Stimulated activated CD8-positive, alpha-beta memory T cell treated with anti-CD3 and anti-CD28 coated beads, Interleukin-4, amount 100 ng/mL, for 1 hour (primary cell): Measurements from ENCODE around the gene PPP6R3.
"Not testable (repeated sequence)": the region's sequence is repeated elsewhere in the genome, so short reads cannot be mapped to it uniquely, and the experiment has no call there.

Experiments
- DNase-seq, 2 donors: peaks; one replicate each; pipeline ENCODE4 v3.0.0-alpha.2; 2020; ENCODE audit warnings: low read depth in 2 of 2, low spot score in 1 of 2

Gene PPP6R3

GRCh38 chr11:68523033-68523432 is 62.5 kb downstream of the PPP6R3 start:
- no peak for DNase-seq

GRCh38 chr11:68523743-68524142 is 63.2 kb downstream of the PPP6R3 start:
- no peak for DNase-seq

GRCh38 chr11:68524213-68524612 is 63.7 kb downstream of the PPP6R3 start:
- DNase-seq = no peak

GRCh38 chr11:68524681-68525080 is 64.1 kb downstream of the PPP6R3 start:
- DNase-seq = no peak

- DNase-seq = no peak
Measured at GRCh38 chr11:68525336-68525735, 64.8 kb downstream of the PPP6R3 start.

- no peak for DNase-seq
Measured at GRCh38 chr11:68525930-68526329, 65.4 kb downstream of the PPP6R3 start.

- no peak for DNase-seq
Measured at GRCh38 chr11:68527585-68527984, 67.0 kb downstream of the PPP6R3 start.

GRCh38 chr11:68528630-68529029 is 68.1 kb downstream of the PPP6R3 start:
- peak in 1 of 2 donors; percentile 7 for DNase-seq

GRCh38 chr11:68531129-68531693 is 70.7 kb downstream of the PPP6R3 start:
- no peak for DNase-seq

GRCh38 chr11:68532727-68533369 is 72.3 kb downstream of the PPP6R3 start:
- DNase-seq = no peak

- DNase-seq = no peak
Measured at GRCh38 chr11:68533945-68534344, 73.4 kb downstream of the PPP6R3 start.

GRCh38 chr11:68535098-68535497 is 74.5 kb downstream of the PPP6R3 start:
- no peak for DNase-seq

GRCh38 chr11:68536706-68537105 is 76.2 kb downstream of the PPP6R3 start:
- DNase-seq = no peak

GRCh38 chr11:68538025-68538424 is 77.5 kb downstream of the PPP6R3 start:
- DNase-seq = no peak

GRCh38 chr11:68539395-68539794 is 78.8 kb downstream of the PPP6R3 start:
- no peak for DNase-seq

GRCh38 chr11:68540504-68540903 is 80.0 kb downstream of the PPP6R3 start:
- DNase-seq = not testable (repeated sequence)

- DNase-seq = no peak
Measured at GRCh38 chr11:68541116-68541515, 80.6 kb downstream of the PPP6R3 start.

GRCh38 chr11:68541991-68542390 is 81.4 kb downstream of the PPP6R3 start:
- DNase-seq = no peak

GRCh38 chr11:68542617-68543016 is 82.1 kb downstream of the PPP6R3 start:
- no peak for DNase-seq

- DNase-seq = no peak
Measured at GRCh38 chr11:68543594-68543993, 83.0 kb downstream of the PPP6R3 start.

GRCh38 chr11:68545347-68545746 is 84.8 kb downstream of the PPP6R3 start:
- DNase-seq = no peak

- no peak for DNase-seq
Measured at GRCh38 chr11:68545796-68546195, 85.2 kb downstream of the PPP6R3 start.

GRCh38 chr11:68546555-68546954 is 86.0 kb downstream of the PPP6R3 start:
- DNase-seq = no peak
